DND-41 (cell line): ENCODE data around the gene QSOX1.

Source experiments
- ATAC-seq: fragments of 200-7000 bp; cut with Tn5 transposase; 3 replicates; pipeline ENCODE4 v1.9.1; 2021; ENCODE audit warnings: low read depth; ENCODE audit not compliant: insufficient read depth
- DNase-seq: peaks from one replicate; pipeline ENCODE4 v3.0.0-alpha.2; 2020
- H2AFZ ChIP-seq: 2 replicates; pipeline ENCODE4 v1.6.0; 2012; ENCODE audit warnings: low read depth, low read length
- H3K27ac ChIP-seq: 2 replicates; pipeline ENCODE4 v1.5.1; 2012; ENCODE audit warnings: low read length, inconsistent platforms
- H3K27me3 ChIP-seq: fragments of 200-600 bp; sonication (generic); 2 replicates; pipeline ENCODE4 v1.6.0; 2012; ENCODE audit warnings: low read length, mild to moderate bottlenecking, inconsistent platforms; ENCODE audit not compliant: insufficient read depth, poor library complexity
- H3K36me3 ChIP-seq: 2 replicates; pipeline ENCODE4 v1.5.1; 2012; ENCODE audit warnings: low read length, inconsistent platforms; ENCODE audit not compliant: insufficient read depth
- H3K4me1 ChIP-seq: 2 replicates; pipeline ENCODE4 v1.5.1; 2012; ENCODE audit warnings: mild to moderate bottlenecking, low read length; ENCODE audit not compliant: insufficient read depth
- H3K4me2 ChIP-seq: 2 replicates; pipeline ENCODE4 v1.6.0; 2012; ENCODE audit warnings: mild to moderate bottlenecking, moderate library complexity, low read length, inconsistent platforms; ENCODE audit not compliant: insufficient read depth
- H3K4me3 ChIP-seq, 2 experiments: fragments of 200-600 bp in 1 of 2; shearing (Covaris generic) in 1 of 2; 2 replicates each; pipeline ENCODE4 v1.5.1; 2012 to 2016; ENCODE audit warnings: inconsistent platforms in 2 of 2, low read length in 2 of 2, mild to moderate bottlenecking in 2 of 2, low read depth in 1 of 2, moderate library complexity in 1 of 2
- H3K79me2 ChIP-seq: 2 replicates; pipeline ENCODE4 v1.6.0; 2012; ENCODE audit warnings: low read length, inconsistent platforms; ENCODE audit not compliant: insufficient read depth
- H3K9ac ChIP-seq: 2 replicates; pipeline ENCODE4 v1.6.0; 2012; ENCODE audit warnings: low read depth, mild to moderate bottlenecking, inconsistent platforms, low read length, moderate library complexity
- H3K9me3 ChIP-seq: 2 replicates; pipeline ENCODE4 v1.5.1; 2012; ENCODE audit warnings: low read length, moderate library complexity, mild to moderate bottlenecking, inconsistent platforms; ENCODE audit not compliant: insufficient read depth, severe bottlenecking
- H4K20me1 ChIP-seq: 2 replicates; pipeline ENCODE4 v1.6.0; 2012; ENCODE audit warnings: low read length; ENCODE audit not compliant: insufficient read depth
- EZH2 ChIP-seq: IDR thresholded peaks from 3 replicates; pipeline ENCODE4 v1.6.1; 2012; ENCODE audit warnings: borderline replicate concordance, low read depth, mild to moderate bottlenecking, moderate library complexity, low read length, inconsistent platforms; ENCODE audit not compliant: severe bottlenecking
- TF ChIP-seq, protein P1 (sequence below): IDR thresholded peaks from 2 replicates; pipeline ENCODE4 v1.5.1; 2012; ENCODE audit warnings: borderline replicate concordance, low read length, moderate library complexity, mild to moderate bottlenecking; ENCODE audit not compliant: poor library complexity, severe bottlenecking; ENCODE audit errors: extremely low read depth

QSOX1 gene

GRCh38 chr1:180237869-180238476 is 83.3 kb downstream of the QSOX1 start:
- TF ChIP-seq EZH2 = no peak
- TF ChIP-seq, protein P1, sequence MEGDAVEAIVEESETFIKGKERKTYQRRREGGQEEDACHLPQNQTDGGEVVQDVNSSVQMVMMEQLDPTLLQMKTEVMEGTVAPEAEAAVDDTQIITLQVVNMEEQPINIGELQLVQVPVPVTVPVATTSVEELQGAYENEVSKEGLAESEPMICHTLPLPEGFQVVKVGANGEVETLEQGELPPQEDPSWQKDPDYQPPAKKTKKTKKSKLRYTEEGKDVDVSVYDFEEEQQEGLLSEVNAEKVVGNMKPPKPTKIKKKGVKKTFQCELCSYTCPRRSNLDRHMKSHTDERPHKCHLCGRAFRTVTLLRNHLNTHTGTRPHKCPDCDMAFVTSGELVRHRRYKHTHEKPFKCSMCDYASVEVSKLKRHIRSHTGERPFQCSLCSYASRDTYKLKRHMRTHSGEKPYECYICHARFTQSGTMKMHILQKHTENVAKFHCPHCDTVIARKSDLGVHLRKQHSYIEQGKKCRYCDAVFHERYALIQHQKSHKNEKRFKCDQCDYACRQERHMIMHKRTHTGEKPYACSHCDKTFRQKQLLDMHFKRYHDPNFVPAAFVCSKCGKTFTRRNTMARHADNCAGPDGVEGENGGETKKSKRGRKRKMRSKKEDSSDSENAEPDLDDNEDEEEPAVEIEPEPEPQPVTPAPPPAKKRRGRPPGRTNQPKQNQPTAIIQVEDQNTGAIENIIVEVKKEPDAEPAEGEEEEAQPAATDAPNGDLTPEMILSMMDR = no peak
- Histone ChIP-seq H3K27me3 (peaks cover 45% of the 10 kb centered on the region), H3K27ac (no peak overlapping the region), H3K4me3 (no peak overlapping the region), H3K9ac (no peak overlapping the region), H2AFZ (no peak overlapping the region), H3K36me3 (no peaks in the 10 kb centered on the region), H3K4me1 (no peaks in the 10 kb centered on the region), H3K79me2 (no peaks in the 10 kb centered on the region), H3K4me2 (no peak overlapping the region), H3K9me3 (no peaks in the 10 kb centered on the region), H4K20me1 (no peaks in the 10 kb centered on the region)
- ATAC-seq (no peak), DNase-seq (no peak)

DNA sequence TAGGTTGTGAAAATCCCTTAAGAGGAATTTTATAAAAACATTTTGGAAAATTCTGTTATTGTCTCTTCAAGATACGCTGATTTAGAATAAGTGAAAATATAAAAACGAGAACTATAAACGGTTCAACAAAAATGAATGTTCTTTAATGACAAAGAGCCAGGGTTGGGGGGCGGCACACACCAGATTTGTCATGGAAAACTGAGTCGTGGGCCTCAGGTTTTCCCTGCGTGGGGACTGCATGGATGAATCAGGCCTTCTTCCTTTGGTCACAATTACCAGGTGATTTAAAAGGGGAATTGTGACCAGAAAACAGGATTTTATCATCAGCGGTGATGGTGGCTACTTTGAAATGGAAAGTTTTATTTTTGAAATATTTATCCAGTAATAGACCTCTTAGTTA is 84.0 kb downstream of the QSOX1 start:
- DNase-seq = no peak
- H3K4me3 ChIP-seq = no peak overlapping the region
- H3K36me3 ChIP-seq = no peaks in the 10 kb centered on the region
- H3K27me3 ChIP-seq = peaks cover 45% of the 10 kb centered on the region
- H3K9ac ChIP-seq = no peak overlapping the region
- no peak overlapping the region for H2AFZ ChIP-seq
- no peaks in the 10 kb centered on the region for H4K20me1 ChIP-seq
- no peaks in the 10 kb centered on the region for H3K4me1 ChIP-seq
- no peak overlapping the region for H3K27ac ChIP-seq
- H3K4me2 ChIP-seq = no peak overlapping the region
- ATAC-seq = no peak
- no peaks in the 10 kb centered on the region for H3K79me2 ChIP-seq
- H3K9me3 ChIP-seq = no peaks in the 10 kb centered on the region
- TF ChIP-seq, protein P1 = no peak
- TF ChIP-seq EZH2 = no peak

GRCh38 chr1:180239145-180240096 is 84.8 kb downstream of the QSOX1 start:
- Histone ChIP-seq H3K79me2 (no peaks in the 10 kb centered on the region), H3K27ac (no peak overlapping the region), H3K27me3 (peaks cover 45% of the 10 kb centered on the region), H4K20me1 (no peaks in the 10 kb centered on the region; the same call in 1 of the 2 replicates), H3K9me3 (no peaks in the 10 kb centered on the region), H3K4me1 (no peaks in the 10 kb centered on the region), H3K9ac (no peak overlapping the region), H3K4me3 (no peak overlapping the region), H3K4me2 (no peak overlapping the region), H3K36me3 (no peaks in the 10 kb centered on the region), H2AFZ (no peak overlapping the region)
- ATAC-seq = no peak
- no peak for TF ChIP-seq EZH2
- TF ChIP-seq, protein P1 = no peak
- no peak for DNase-seq
